HEK293 (cell line): ENCODE data around the gene CYBRD1.

Source experiments
- CTCF ChIA-PET: fragments of 350-600 bp; formaldehyde crosslinking; extraction: SDS; loops from one replicate; lab custom pipeline; 2021; ENCODE audit warnings: antibody characterized with exemption; lab: Yijun Ruan, JAX
- POLR2A ChIA-PET: fragments of 300-600 bp; formaldehyde crosslinking; extraction: SDS; loops from one replicate; lab custom pipeline; 2020; ENCODE audit warnings: antibody characterized with exemption, inconsistent platforms; lab: Yijun Ruan, JAX
- H3K27ac ChIP-seq: fragments of 200-500 bp; sonication (Bioruptor generic); 2 replicates; pipeline ENCODE4 v1.5.1; 2014; ENCODE audit warnings: low read depth, low read length, control low read depth, inconsistent platforms; ENCODE audit errors: extremely low read depth
- H3K36me3 ChIP-seq, 2 experiments: fragments of 200-500 bp in 1 of 2; sonication (Bioruptor generic) in 1 of 2; 1 replicate in 1 of 2; 2 replicates in 1 of 2; pipeline ENCODE4 v1.5.1; 2014 to 2017; ENCODE audit warnings: inconsistent platforms in 2 of 2, low read length in 2 of 2; ENCODE audit not compliant: control insufficient read depth in 2 of 2, insufficient read depth in 1 of 2
- H3K4me1 ChIP-seq: fragments of 200-500 bp; sonication (Bioruptor generic); 2 replicates; pipeline ENCODE4 v1.5.1; 2014; ENCODE audit warnings: mild to moderate bottlenecking, low read length, inconsistent platforms; ENCODE audit not compliant: control insufficient read depth, insufficient read depth
- H3K4me3 ChIP-seq: 2 replicates; pipeline ENCODE4 v1.5.1; 2011; ENCODE audit warnings: low read depth, mild to moderate bottlenecking, control low read depth, low read length, moderate library complexity
- H3K9me3 ChIP-seq: fragments of 200-500 bp; sonication (Bioruptor generic); 2 replicates; pipeline ENCODE4 v1.5.1; 2014; ENCODE audit warnings: low read depth, low read length, inconsistent platforms; ENCODE audit not compliant: control insufficient read depth, insufficient read depth
- BCL11A ChIP-seq: fragments of 450-650 bp; formaldehyde crosslinking; IDR thresholded peaks from 2 replicates; pipeline ENCODE4 v1.5.1; 2016; ENCODE audit warnings: low read depth, missing biosample characterization, missing genetic modification characterization
- GLIS2 ChIP-seq: fragments of 450-650 bp; formaldehyde crosslinking; IDR thresholded peaks from 2 replicates; pipeline ENCODE4 v1.5.1; 2016; ENCODE audit warnings: missing biosample characterization, missing genetic modification characterization
- HOXC10 ChIP-seq: sonication (generic); formaldehyde crosslinking; IDR thresholded peaks from 2 replicates; pipeline ENCODE4 v1.8.1; 2023; ENCODE audit warnings: mild to moderate bottlenecking, missing genetic modification reagents
- KLF17 ChIP-seq: fragments of 450-650 bp; formaldehyde crosslinking; IDR thresholded peaks from 2 replicates; pipeline ENCODE4 v1.5.1; 2016; ENCODE audit warnings: missing biosample characterization, missing genetic modification characterization
- PATZ1 ChIP-seq: fragments of 450-650 bp; formaldehyde crosslinking; IDR thresholded peaks from 2 replicates; pipeline ENCODE4 v1.5.1; 2016; ENCODE audit warnings: missing biosample characterization, missing genetic modification characterization
- PRDM1 ChIP-seq: fragments of 450-650 bp; formaldehyde crosslinking; IDR thresholded peaks from 2 replicates; pipeline ENCODE4; 2016; ENCODE audit warnings: missing biosample characterization, missing genetic modification characterization
- SETDB1 ChIP-seq: IDR thresholded peaks from one replicate; pipeline ENCODE4 v1.6.1; 2017; ENCODE audit warnings: mild to moderate bottlenecking, low read length, moderate library complexity, mixed read lengths; ENCODE audit not compliant: insufficient read length
- YY1 ChIP-seq: fragments of 450-650 bp; formaldehyde crosslinking; IDR thresholded peaks from 2 replicates; pipeline ENCODE4 v1.5.1; 2018; ENCODE audit warnings: missing biosample characterization, missing genetic modification characterization
- ZNF114 ChIP-seq: fragments of 450-650 bp; formaldehyde crosslinking; IDR thresholded peaks from 2 replicates; pipeline ENCODE4 v1.5.0; 2017; ENCODE audit warnings: missing biosample characterization, missing genetic modification characterization
- ZNF169 ChIP-seq: fragments of 450-650 bp; formaldehyde crosslinking; IDR thresholded peaks from 2 replicates; pipeline ENCODE4 v1.5.1; 2016; ENCODE audit warnings: missing biosample characterization, missing genetic modification characterization
- ZNF174 ChIP-seq: fragments of 450-650 bp; formaldehyde crosslinking; IDR thresholded peaks from 2 replicates; pipeline ENCODE4 v1.5.0; 2017; ENCODE audit warnings: missing biosample characterization, mild to moderate bottlenecking, missing genetic modification characterization
- ZNF184 ChIP-seq: fragments of 450-650 bp; IDR thresholded peaks from 2 replicates; pipeline ENCODE4 v1.5.1; 2018; ENCODE audit warnings: missing biosample characterization, mild to moderate bottlenecking, missing genetic modification characterization
- ZNF211 ChIP-seq: fragments of 450-650 bp; formaldehyde crosslinking; IDR thresholded peaks from 2 replicates; pipeline ENCODE4 v1.5.1; 2016; ENCODE audit warnings: low read depth, missing biosample characterization, missing genetic modification characterization
- ZNF221 ChIP-seq: fragments of 450-650 bp; formaldehyde crosslinking; IDR thresholded peaks from 2 replicates; pipeline ENCODE4 v1.5.1; 2017; ENCODE audit warnings: missing biosample characterization, missing genetic modification characterization, borderline replicate concordance
- ZNF341 ChIP-seq: fragments of 450-650 bp; formaldehyde crosslinking; IDR thresholded peaks from 2 replicates; pipeline ENCODE4; 2016; ENCODE audit warnings: low read depth, missing biosample characterization, missing genetic modification characterization
- ZNF350 ChIP-seq: fragments of 450-650 bp; formaldehyde crosslinking; IDR thresholded peaks from 2 replicates; pipeline ENCODE4 v1.5.0; 2017; ENCODE audit warnings: missing biosample characterization, mild to moderate bottlenecking, missing genetic modification characterization
- ZNF433 ChIP-seq: fragments of 450-650 bp; formaldehyde crosslinking; IDR thresholded peaks from 2 replicates; pipeline ENCODE4 v1.5.1; 2016; ENCODE audit warnings: missing biosample characterization, missing genetic modification characterization, low read depth
- ZNF501 ChIP-seq: fragments of 450-650 bp; formaldehyde crosslinking; IDR thresholded peaks from 2 replicates; pipeline ENCODE4 v1.5.1; 2016; ENCODE audit warnings: missing biosample characterization, missing genetic modification characterization
- ZNF518A ChIP-seq: fragments of 450-650 bp; formaldehyde crosslinking; conservative IDR thresholded peaks from 2 replicates; pipeline ENCODE4 v1.5.1; 2016; ENCODE audit warnings: low read depth, missing biosample characterization, missing genetic modification characterization
- ZNF530 ChIP-seq: fragments of 450-650 bp; formaldehyde crosslinking; IDR thresholded peaks from 2 replicates; pipeline ENCODE4 v1.5.1; 2016; ENCODE audit warnings: low read depth, missing biosample characterization, missing genetic modification characterization
- ZNF555 ChIP-seq: fragments of 450-650 bp; formaldehyde crosslinking; conservative IDR thresholded peaks from 2 replicates; pipeline ENCODE4 v1.5.1; 2017; ENCODE audit warnings: missing biosample characterization, mild to moderate bottlenecking, missing genetic modification characterization, inconsistent platforms
- ZNF580 ChIP-seq: fragments of 450-650 bp; formaldehyde crosslinking; IDR thresholded peaks from 2 replicates; pipeline ENCODE4 v1.5.1; 2016; ENCODE audit warnings: missing biosample characterization, missing genetic modification characterization
- ZNF776 ChIP-seq: fragments of 450-650 bp; formaldehyde crosslinking; IDR thresholded peaks from 2 replicates; pipeline ENCODE4 v1.5.0; 2017; ENCODE audit warnings: missing biosample characterization, missing genetic modification characterization, borderline replicate concordance

The CYBRD1 gene

GRCh38 chr2:171523088-171524017 is 1.1 kb downstream of the CYBRD1 start (continued):
- TF ChIP-seq ZNF518A (tag by site-specific recombination) (no peak), GLIS2 (tag by site-specific recombination) (peak; percentile 31), ZNF530 (tag by site-specific recombination) (no peak), ZNF776 (tag by site-specific recombination) (no peak), ZNF184 (tag by site-specific recombination) (no peak), ZNF350 (no peak), HOXC10 (CRISPR knock-in tag) (no peak), YY1 (tag by site-specific recombination) (no peak)

GRCh38 chr2:171524018-171524401 is 1.7 kb downstream of the CYBRD1 start:
- no peaks in the 10 kb centered on the region for H3K4me1 ChIP-seq
- no peaks in the 10 kb centered on the region for H3K36me3 ChIP-seq
- H3K27ac ChIP-seq: peak overlapping the region; percentile 78; the same call in 1 of the 2 replicates
- no peaks in the 10 kb centered on the region for H3K9me3 ChIP-seq
- POLR2A ChIA-PET: interaction anchor here (0.9 kb wide), 1 partner anchor 8 kb away, joined by 3 read pairs; no protein-coding TSS in a partner anchor
- no peak overlapping the region for H3K4me3 ChIP-seq
- 0 out of 2 replicates have a peak, but pooled peaks have one; percentile 70 for TF ChIP-seq PRDM1 (tag by site-specific recombination)
- no peak for TF ChIP-seq ZNF341
- no peak for TF ChIP-seq ZNF174
- CTCF ChIA-PET: interaction anchor here (0.6 to 0.9 kb wide), 2 partner anchors 9 to 31 kb away, joined by 3 read pairs; no protein-coding TSS in a partner anchor

- Histone ChIP-seq H3K9me3 (no peaks in the 10 kb centered on the region), H3K27ac (no peak overlapping the region), H3K4me3 (no peak overlapping the region), H3K36me3 (no peaks in the 10 kb centered on the region), H3K4me1 (0 out of 2 replicates have a peak, but pooled peaks cover 2% of the 10 kb centered on the region)
- ChIA-PET POLR2A (no interaction called here), CTCF (interaction anchor here (0.5 to 1.5 kb wide), 6 partner anchors 9 to 221 kb away, joined by 3 to 6 read pairs (median 4); no protein-coding TSS in a partner anchor)
- TF ChIP-seq BCL11A (no peak), ZNF555 (tag by site-specific recombination) (no peak), ZNF211 (tag by site-specific recombination) (no peak), SETDB1 (peak; percentile 58), ZNF501 (no peak), ZNF580 (0 out of 2 replicates have a peak, but pooled peaks have one; percentile 44), ZNF114 (tag by site-specific recombination) (no peak), KLF17 (tag by site-specific recombination) (no peak), ZNF433 (tag by site-specific recombination) (no peak), PATZ1 (tag by site-specific recombination) (no peak), ZNF221 (tag by site-specific recombination) (no peak), ZNF169 (tag by site-specific recombination) (no peak)
These were observed 7.6 kb downstream of the CYBRD1 start for GRCh38 chr2:171529914-171530313.
